ENCODE measurements around the gene GPX2.

- TF ChIP-seq, protein P1, sequence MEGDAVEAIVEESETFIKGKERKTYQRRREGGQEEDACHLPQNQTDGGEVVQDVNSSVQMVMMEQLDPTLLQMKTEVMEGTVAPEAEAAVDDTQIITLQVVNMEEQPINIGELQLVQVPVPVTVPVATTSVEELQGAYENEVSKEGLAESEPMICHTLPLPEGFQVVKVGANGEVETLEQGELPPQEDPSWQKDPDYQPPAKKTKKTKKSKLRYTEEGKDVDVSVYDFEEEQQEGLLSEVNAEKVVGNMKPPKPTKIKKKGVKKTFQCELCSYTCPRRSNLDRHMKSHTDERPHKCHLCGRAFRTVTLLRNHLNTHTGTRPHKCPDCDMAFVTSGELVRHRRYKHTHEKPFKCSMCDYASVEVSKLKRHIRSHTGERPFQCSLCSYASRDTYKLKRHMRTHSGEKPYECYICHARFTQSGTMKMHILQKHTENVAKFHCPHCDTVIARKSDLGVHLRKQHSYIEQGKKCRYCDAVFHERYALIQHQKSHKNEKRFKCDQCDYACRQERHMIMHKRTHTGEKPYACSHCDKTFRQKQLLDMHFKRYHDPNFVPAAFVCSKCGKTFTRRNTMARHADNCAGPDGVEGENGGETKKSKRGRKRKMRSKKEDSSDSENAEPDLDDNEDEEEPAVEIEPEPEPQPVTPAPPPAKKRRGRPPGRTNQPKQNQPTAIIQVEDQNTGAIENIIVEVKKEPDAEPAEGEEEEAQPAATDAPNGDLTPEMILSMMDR (IDR thresholded peaks at IDR 0.05 in 8 of 11, conservative IDR thresholded peaks at IDR 0.05 in 3 of 11): no peak
- TF ChIP-seq POLR2A (IDR thresholded peaks at IDR 0.05): no peak
- TF ChIP-seq POLR2AphosphoS5 (IDR thresholded peaks at IDR 0.05): no peak
These were observed 11.4 kb downstream of the GPX2 start for GRCh38 chr14:64931123-64931522.
